Fibroblast of skin of right quadriceps (primary cell): Measurements from ENCODE around the gene KIAA2012.

Experiments
- DNase-seq: peaks from one replicate; pipeline ENCODE4 v3.0.0-alpha.2; 2013

The KIAA2012 gene

GRCh38 chr2:202091476-202091875, 18.4 kb downstream of the KIAA2012 start:
- DNase-seq, result no peak

GRCh38 chr2:202094426-202094986, 21.5 kb downstream of the KIAA2012 start:
- no peak for DNase-seq

- no peak for DNase-seq
These were observed 22.2 kb downstream of the KIAA2012 start for GRCh38 chr2:202095235-202095634.

- DNase-seq, result peak; percentile 95
These were observed 23.7 kb downstream of the KIAA2012 start for GRCh38 chr2:202096736-202097135.

GRCh38 chr2:202098291-202098690, 25.2 kb downstream of the KIAA2012 start:
- peak; percentile 32 for DNase-seq

- no peak for DNase-seq
These were observed 26.5 kb downstream of the KIAA2012 start for GRCh38 chr2:202099515-202099914.

GRCh38 chr2:202100176-202100575, 27.1 kb downstream of the KIAA2012 start:
- no peak for DNase-seq

- DNase-seq, result no peak
These were observed 28.0 kb downstream of the KIAA2012 start for GRCh38 chr2:202101026-202101579.

- no peak for DNase-seq
These were observed 29.5 kb downstream of the KIAA2012 start for GRCh38 chr2:202102425-202103000.

- peak; percentile 62 for DNase-seq
These were observed 31.3 kb downstream of the KIAA2012 start for GRCh38 chr2:202104286-202104870.

- no peak for DNase-seq
These were observed 32.0 kb downstream of the KIAA2012 start for GRCh38 chr2:202105025-202105424.

GRCh38 chr2:202108345-202108744, 35.3 kb downstream of the KIAA2012 start:
- DNase-seq, result no peak

- DNase-seq, result no peak
These were observed 36.2 kb downstream of the KIAA2012 start for GRCh38 chr2:202109139-202109736.

GRCh38 chr2:202109737-202110184, 36.7 kb downstream of the KIAA2012 start:
- peak; percentile 88 for DNase-seq

- DNase-seq, result no peak
These were observed 37.4 kb downstream of the KIAA2012 start for GRCh38 chr2:202110491-202110890.

- no peak for DNase-seq
These were observed 39.0 kb downstream of the KIAA2012 start for GRCh38 chr2:202112041-202112440.

GRCh38 chr2:202113571-202114142, 40.6 kb downstream of the KIAA2012 start:
- peak; percentile 89 for DNase-seq

- DNase-seq, result no peak
These were observed 41.2 kb downstream of the KIAA2012 start for GRCh38 chr2:202114291-202114690.

- DNase-seq, result no peak
These were observed 41.7 kb downstream of the KIAA2012 start for GRCh38 chr2:202114795-202115194.

GRCh38 chr2:202115479-202115971, 42.5 kb downstream of the KIAA2012 start:
- peak; percentile 92 for DNase-seq

GRCh38 chr2:202116691-202117090, 43.6 kb downstream of the KIAA2012 start:
- no peak for DNase-seq

GRCh38 chr2:202118168-202118567, 45.1 kb downstream of the KIAA2012 start:
- no peak for DNase-seq

- DNase-seq, result no peak
These were observed 47.8 kb downstream of the KIAA2012 start for GRCh38 chr2:202120828-202121227.
